ENCODE measurements around the gene KRTAP10-12. TPM values are rescaled to one million over a fixed set of nuclear protein-coding genes. Genes with fewer than 3 reads are reported as not detected.
A peak's percentile ranks its signal among the peaks of the same experiment; 100 is the strongest.

The KRTAP10-12 gene
- total and polyA plus RNA-seq, 2 of the 13 experiments (the other 11 are each of a cell fraction or from before 2014, with no cell fraction given): not detected

DNA sequence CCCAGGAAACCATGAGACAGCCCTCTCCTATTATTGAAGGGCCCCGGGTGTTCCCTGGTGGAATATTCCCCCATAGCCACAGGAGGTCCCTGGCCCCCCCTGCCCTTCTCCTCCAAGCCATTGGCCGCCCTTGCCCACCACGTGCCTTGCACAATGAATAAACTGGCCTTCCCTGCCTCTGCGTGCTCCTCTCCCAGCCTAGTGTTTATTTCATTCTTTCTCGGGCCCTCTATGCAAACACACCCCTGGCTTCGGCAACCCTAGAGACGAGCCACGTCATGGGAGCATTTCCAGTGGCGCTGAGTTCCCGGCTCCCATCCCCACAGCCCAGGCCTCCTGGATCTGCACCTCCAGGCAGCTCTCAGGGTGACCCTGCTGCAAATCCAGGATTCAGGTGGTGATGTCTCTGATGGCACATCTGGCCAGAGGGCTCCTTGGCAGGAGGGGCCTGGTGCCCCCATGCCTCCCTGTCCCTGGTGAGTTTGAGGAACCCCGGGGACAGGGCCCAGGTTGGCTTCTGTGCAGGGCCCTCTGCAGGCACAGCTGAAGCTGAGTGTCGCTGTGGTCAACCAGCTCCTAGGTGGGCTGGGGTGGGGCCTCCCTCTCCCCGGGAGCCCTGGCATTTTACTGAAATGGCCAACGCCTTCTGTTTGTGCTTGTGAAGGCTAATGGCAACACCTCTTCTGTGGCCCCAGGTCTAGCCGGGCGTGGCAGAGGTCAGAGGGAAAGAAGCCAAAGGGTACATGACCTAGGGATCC, 6.2 kb downstream of the KRTAP10-12 start (continued):
- TF ChIP-seq ZNF598 (CRISPR knock-in tag; IDR thresholded peaks at IDR 0.05; ENCODE audit: borderline replicate concordance) (peak; percentile 63; the same call in 1 of the 2 replicates), ATM (IDR thresholded peaks at IDR 0.05; ENCODE audit: borderline replicate concordance) (no peak), EP300 (IDR thresholded peaks at IDR 0.05; ENCODE audit: low read depth in 2 of 2, low read length in 2 of 2) (no peak; a peak in 1 of 4 replicates), EP300 (CRISPR knock-in tag; IDR thresholded peaks at IDR 0.05; ENCODE audit: borderline replicate concordance) (0 out of 2 replicates have a peak, but pooled peaks have one; percentile 16), SOX5 (CRISPR knock-in tag; IDR thresholded peaks at IDR 0.05; ENCODE audit: borderline replicate concordance) (peak; percentile 77; the same call in 1 of the 2 replicates), PHF21A (CRISPR knock-in tag; IDR thresholded peaks at IDR 0.05) (peak; percentile 85), YEATS2 (CRISPR knock-in tag; IDR thresholded peaks at IDR 0.05; ENCODE audit: borderline replicate concordance) (peak; percentile 23; the same call in 1 of the 2 replicates), ZNF660 (CRISPR knock-in tag; IDR thresholded peaks at IDR 0.05; ENCODE audit: borderline replicate concordance, low read depth) (no peak), ZNF546 (CRISPR knock-in tag; conservative IDR thresholded peaks at IDR 0.05) (no peak), KDM2A (CRISPR knock-in tag; IDR thresholded peaks at IDR 0.05; ENCODE audit: borderline replicate concordance, low read depth) (peak; percentile 42; the same call in 1 of the 2 replicates), ZNF232 (CRISPR knock-in tag; IDR thresholded peaks at IDR 0.05; ENCODE audit: borderline replicate concordance) (no peak), ZNF350 (CRISPR knock-in tag; IDR thresholded peaks at IDR 0.05; ENCODE audit: borderline replicate concordance, low read depth) (peak; percentile 62; the same call in 1 of the 2 replicates), ZSCAN25 (CRISPR knock-in tag; IDR thresholded peaks at IDR 0.05) (peak; percentile 65; the same call in 1 of the 2 replicates), MEF2D (CRISPR knock-in tag; IDR thresholded peaks at IDR 0.05) (peak; percentile 30; the same call in 1 of the 2 replicates), ZKSCAN5 (CRISPR knock-in tag; IDR thresholded peaks at IDR 0.05) (no peak), SP4 (CRISPR knock-in tag; IDR thresholded peaks at IDR 0.05) (no peak), RNF2 (conservative IDR thresholded peaks at IDR 0.05; ENCODE audit: low read depth) (peak; percentile 74; the same call in 1 of the 2 replicates), XBP1 (CRISPR knock-in tag; IDR thresholded peaks at IDR 0.05) (no peak)
- TF ChIP-seq, protein P1, sequence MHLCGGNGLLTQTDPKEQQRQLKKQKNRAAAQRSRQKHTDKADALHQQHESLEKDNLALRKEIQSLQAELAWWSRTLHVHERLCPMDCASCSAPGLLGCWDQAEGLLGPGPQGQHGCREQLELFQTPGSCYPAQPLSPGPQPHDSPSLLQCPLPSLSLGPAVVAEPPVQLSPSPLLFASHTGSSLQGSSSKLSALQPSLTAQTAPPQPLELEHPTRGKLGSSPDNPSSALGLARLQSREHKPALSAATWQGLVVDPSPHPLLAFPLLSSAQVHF (CRISPR knock-in tag; IDR thresholded peaks at IDR 0.05): 0 out of 2 replicates have a peak, but pooled peaks have one; percentile 26
- TF ChIP-seq, protein P2, sequence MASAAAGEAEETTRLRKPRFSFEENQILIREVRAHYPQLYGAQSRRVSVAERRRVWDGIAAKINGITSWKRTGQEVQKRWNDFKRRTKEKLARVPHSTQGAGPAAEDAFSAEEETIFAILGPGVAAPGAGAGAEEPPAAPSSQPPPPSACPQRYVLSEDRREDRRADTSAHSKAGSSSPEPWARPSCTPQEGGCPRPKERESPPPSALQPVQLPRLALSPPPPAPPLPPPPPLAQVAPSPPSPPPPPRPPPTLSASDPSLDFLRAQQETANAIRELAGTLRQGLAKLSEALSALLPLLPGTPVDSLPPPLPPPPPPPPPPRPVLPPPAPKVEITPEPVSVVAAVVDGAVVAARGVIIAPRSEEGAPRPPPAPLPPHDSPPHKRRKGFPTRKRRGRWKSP (CRISPR knock-in tag; IDR thresholded peaks at IDR 0.05): 0 out of 2 replicates have a peak, but pooled peaks have one; percentile 53
- TF ChIP-seq, protein P3, sequence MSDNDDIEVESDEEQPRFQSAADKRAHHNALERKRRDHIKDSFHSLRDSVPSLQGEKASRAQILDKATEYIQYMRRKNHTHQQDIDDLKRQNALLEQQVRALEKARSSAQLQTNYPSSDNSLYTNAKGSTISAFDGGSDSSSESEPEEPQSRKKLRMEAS (IDR thresholded peaks at IDR 0.05): peak; percentile 94
- TF ChIP-seq, protein P4, sequence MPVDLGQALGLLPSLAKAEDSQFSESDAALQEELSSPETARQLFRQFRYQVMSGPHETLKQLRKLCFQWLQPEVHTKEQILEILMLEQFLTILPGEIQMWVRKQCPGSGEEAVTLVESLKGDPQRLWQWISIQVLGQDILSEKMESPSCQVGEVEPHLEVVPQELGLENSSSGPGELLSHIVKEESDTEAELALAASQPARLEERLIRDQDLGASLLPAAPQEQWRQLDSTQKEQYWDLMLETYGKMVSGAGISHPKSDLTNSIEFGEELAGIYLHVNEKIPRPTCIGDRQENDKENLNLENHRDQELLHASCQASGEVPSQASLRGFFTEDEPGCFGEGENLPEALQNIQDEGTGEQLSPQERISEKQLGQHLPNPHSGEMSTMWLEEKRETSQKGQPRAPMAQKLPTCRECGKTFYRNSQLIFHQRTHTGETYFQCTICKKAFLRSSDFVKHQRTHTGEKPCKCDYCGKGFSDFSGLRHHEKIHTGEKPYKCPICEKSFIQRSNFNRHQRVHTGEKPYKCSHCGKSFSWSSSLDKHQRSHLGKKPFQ (CRISPR knock-in tag; IDR thresholded peaks at IDR 0.05; ENCODE audit: insufficient replicate concordance): no peak
